ENCODE measurements around the gene LRP1.

The LRP1 gene

DNA sequence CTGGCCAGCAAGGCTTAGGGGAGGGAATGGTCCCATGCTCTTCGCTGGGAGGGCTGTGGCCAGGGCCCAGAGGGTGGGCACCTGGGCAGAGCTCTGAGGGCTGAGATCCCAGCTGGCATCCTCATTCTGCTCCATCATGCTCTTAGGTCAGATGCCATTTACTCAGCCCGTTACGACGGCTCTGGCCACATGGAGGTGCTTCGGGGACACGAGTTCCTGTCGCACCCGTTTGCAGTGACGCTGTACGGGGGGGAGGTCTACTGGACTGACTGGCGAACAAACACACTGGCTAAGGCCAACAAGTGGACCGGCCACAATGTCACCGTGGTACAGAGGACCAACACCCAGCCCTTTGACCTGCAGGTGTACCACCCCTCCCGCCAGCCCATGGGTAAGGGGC, 49.9 kb downstream of the LRP1 start:
- DNase-seq, result no peak

DNA sequence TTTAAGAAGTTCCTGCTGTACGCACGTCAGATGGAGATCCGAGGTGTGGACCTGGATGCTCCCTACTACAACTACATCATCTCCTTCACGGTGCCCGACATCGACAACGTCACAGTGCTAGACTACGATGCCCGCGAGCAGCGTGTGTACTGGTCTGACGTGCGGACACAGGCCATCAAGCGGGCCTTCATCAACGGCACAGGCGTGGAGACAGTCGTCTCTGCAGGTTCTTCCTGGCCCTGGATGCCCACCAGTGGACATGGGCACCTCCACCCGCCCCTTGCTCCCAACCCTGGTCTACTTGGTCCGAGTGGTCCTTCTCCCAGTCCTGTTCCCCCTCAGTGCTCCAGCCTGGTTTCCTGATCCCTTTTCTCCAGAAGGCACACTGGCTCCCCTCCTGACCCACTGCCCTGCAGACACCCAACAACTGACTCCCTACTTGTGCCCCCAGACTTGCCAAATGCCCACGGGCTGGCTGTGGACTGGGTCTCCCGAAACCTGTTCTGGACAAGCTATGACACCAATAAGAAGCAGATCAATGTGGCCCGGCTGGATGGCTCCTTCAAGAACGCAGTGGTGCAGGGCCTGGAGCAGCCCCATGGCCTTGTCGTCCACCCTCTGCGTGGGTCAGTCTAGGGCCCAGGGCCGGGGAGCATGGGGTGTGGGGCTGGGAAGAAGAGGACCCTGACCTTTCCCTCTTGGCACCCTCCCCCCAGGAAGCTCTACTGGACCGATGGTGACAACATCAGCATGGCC, 51.2 kb downstream of the LRP1 start:
- no peak for DNase-seq

DNA sequence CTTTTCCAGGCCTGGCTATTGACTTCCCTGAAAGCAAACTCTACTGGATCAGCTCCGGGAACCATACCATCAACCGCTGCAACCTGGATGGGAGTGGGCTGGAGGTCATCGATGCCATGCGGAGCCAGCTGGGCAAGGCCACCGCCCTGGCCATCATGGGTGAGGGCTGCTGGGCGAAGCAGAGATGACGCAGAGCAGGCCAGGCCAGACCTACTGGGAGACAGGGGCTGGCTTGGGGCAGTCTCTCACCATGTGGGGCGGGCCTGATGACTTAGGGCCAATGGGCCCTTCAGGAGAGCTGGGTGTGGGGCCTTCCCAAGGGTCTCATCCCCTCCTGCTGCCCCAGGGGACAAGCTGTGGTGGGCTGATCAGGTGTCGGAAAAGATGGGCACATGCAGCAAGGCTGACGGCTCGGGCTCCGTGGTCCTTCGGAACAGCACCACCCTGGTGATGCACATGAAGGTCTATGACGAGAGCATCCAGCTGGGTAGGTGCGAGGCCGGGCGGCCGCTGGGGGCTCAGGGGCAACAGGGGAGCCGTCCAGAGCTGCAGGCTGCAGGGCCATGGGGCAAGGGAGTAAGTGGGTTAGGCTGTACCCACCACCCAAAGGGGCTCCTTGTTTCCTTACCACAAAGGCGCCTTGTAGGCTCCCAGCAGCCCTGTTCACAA, 52.2 kb downstream of the LRP1 start:
- DNase-seq, result no peak

DNA sequence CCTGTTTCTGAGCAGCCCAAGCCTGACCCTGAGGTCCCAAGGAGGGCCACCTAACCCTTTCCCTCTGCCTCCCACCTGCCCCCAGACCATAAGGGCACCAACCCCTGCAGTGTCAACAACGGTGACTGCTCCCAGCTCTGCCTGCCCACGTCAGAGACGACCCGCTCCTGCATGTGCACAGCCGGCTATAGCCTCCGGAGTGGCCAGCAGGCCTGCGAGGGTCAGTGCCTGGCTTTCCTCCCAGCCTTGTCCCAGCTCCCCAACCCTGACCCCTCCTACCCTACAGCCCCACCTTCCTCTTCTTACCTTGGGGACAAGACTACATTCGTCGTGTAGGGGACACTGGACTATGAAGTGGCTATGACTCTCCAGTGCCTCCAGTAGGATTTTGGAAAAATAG, 52.8 kb downstream of the LRP1 start:
- no peak for DNase-seq

DNA sequence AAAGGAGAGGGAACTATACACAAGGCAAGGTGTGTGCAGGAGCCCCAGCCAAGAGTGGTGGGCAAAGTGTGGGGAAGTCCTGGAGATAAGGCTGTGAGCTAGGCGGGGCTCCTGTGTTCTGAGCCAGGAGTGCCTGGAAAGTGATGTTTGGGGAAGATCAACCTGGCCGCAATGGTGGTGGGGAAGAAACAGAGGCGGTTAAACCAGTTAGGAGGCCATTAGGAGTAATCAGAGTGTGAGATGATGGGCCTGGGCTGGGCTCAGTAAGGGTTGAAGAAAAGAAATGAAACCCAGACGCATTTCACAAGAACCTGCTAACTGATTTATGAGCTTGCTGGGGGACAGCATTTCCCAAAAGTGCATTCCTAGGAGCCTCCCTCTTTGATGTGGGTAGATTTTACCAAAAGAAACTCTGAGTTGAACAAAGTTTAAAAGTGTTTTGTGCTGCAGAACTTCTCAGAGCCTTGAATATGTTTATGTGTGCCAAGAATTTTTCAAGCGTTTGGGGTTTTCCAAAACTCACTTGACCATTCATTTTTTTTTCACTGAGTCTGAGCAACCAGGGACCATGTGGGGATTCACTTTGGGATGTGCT, 53.4 kb downstream of the LRP1 start:
- no peak for DNase-seq

DNA sequence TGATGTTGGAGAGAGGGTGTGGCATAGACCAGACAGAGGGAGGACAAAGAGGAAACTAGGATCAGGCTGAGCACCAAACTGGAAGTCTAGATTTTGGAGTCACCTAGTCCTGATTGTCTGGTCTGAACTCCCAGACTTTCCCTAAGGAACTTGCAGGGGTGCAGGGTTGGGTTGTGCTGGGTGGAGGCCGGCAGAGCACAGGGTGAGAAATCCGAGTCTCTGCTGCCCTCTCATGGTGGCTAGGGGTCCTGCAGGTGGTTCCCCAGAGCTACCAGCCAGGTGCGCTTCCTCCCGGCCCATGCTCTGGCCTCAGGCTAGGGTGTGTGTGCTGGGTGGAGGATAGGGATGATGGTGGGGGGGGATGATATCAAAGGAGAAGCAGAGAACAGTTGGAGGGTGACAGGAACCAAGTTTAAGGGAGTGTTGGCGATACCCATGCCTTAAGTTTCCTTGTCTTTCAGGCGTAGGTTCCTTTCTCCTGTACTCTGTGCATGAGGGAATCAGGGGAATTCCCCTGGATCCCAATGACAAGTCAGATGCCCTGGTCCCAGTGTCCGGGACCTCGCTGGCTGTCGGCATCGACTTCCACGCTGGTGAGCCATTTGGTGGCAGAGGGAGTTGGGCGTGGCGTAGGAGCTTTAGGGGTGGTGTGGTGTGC, 54.8 kb downstream of the LRP1 start:
- peak; percentile 83 for DNase-seq

DNA sequence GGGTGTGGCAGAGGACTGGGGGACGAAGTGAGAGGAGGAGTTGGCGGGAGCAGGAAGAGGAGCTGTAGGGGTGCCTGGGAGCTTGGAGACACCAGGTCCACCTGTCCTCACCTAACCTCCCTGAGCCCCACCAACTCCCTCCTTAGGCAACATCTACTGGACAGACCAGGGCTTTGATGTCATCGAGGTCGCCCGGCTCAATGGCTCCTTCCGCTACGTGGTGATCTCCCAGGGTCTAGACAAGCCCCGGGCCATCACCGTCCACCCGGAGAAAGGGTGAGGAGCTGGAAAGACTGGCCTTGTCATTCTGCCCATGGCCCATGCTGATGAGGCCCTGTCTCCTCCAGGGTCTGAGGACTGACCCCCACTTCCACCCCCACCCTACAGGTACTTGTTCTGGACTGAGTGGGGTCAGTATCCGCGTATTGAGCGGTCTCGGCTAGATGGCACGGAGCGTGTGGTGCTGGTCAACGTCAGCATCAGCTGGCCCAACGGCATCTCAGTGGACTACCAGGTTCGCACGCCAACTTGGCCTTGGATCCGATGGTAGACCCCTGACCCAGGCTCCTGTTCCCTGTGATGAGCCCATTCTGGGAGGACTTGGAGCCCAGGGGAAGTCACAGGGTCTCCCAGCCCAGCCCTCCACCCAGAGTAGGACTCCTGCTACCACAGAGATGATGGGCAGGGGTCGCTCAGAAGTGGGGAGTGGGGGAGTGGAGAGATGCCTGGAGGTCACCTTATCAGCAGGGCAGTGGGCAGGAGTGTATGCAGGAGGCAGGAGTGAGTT, 55.8 kb downstream of the LRP1 start:
- DNase-seq, result no peak

DNA sequence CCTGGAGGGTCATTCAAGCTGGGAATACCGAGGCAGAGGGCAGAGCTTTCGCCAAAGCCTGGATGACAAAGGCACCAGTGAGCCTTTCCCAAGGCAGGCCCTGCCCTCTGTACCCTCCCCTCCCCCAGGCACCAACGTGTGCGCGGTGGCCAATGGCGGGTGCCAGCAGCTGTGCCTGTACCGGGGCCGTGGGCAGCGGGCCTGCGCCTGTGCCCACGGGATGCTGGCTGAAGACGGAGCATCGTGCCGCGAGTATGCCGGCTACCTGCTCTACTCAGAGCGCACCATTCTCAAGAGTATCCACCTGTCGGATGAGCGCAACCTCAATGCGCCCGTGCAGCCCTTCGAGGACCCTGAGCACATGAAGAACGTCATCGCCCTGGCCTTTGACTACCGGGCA, 57.1 kb downstream of the LRP1 start:
- no peak for DNase-seq

DNA sequence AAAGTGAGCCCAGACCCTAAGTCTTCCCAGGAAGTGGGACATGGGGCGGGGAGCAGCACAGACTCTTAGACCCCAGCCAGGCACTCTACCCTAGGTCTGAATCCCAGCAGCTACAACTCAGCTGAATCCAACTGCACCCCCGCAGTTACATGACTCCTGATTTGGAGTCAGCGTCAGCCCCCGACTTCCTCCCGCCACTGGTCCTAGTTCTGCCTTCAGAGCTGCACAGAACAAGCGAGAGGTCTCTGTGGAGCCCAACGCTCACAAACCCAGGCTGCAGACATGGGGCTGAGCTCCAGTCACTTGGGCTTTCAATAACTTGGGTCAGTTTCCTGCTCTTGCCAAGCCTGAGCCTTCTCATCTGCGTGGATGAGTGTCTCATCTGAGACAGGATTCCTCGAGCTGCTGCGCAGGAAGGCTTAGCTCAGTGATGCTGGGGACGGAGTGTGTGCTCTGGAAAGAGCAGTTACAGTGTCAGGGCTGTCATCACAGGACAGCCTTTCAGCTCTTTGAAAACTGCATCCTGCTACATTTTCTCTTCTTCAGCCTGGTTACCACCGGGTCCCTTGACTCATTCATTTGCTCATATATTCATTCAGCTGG, 57.7 kb downstream of the LRP1 start:
- DNase-seq, result no peak

DNA sequence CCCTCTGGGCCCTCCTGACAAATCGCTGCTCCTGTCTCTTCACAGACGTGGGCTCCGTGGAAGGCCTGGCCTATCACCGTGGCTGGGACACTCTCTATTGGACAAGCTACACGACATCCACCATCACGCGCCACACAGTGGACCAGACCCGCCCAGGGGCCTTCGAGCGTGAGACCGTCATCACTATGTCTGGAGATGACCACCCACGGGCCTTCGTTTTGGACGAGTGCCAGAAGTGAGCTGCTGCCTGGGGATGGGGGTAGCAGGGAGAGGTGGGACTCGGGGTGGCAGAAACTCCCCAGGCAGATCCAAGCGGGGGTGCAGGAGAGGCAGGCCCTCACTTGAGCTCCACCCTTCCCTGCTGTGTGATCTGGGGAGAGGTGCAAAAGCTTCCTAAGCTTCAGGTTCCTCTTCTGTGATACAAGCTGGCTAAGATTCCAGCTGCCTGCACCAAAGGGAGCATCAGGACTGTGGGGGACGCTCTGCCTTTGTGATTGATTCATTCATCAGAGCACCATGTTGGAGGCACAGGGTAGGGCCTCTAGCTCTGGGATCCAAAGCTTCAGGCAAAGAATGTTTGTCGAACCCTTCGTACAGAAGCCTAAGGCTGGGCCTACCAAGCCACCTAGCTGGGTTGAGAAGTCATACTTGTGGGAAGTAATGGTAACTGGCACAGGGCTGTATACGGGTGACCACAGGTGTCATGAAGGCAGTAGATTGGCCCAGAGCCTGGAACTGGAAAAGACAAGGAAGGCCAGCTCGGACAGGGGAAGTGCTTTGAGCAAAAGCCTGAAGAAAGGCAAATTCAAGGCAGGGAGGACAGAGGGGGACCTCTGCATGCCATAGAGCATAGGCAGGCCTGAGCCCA, 59.2 kb downstream of the LRP1 start:
- DNase-seq, result no peak

DNA sequence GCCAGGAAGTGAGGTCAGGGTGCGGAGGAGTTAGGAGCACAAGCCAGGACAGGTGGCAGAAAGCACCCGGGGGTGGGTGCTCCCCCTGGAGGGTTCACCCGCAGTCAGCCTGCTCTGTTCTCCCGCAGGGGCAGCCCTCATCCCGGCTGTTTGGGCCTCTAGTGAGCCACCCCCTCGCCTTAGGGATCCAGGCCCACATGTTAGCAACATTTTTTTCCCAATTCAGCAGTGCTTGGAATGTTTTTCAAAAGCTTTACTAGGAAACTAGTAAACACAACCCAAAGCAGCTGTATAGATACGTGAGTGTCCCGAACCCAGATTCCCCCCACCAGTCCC, 59.8 kb downstream of the LRP1 start:
- no peak for DNase-seq

DNA sequence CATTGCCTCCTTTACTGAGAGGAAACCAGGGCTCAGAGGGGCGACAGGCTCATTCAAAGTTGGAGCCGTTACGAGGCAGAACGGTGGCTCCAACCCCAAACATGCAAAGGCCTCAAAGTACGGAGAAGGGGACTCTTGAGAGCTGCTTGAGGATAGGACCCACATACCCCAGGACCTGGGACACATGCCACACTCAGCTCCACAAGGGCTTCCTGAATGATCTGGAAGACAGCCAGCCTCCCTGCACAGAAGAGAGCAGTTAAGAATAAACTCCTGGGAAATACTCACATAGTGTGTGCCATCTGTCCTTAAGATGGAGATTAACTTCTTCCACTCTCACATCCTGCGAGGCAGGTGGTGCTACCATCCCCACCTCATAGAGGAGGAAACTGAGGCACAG, 61.8 kb downstream of the LRP1 start:
- peak; percentile 47 for DNase-seq

DNA sequence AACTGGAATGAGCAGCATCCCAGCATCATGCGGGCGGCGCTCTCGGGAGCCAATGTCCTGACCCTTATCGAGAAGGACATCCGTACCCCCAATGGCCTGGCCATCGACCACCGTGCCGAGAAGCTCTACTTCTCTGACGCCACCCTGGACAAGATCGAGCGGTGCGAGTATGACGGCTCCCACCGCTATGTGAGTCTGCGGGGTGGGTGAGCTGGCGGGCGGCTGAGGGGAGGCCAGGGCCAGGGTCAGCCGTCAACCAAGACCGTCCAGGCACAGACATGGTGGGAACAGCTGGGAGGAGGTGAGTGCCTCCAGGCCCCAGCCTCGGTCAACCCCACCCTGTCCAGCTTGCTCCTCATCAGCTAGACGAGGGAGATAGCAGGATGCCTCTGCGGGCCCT, 62.5 kb downstream of the LRP1 start:
- DNase-seq, result no peak

DNA sequence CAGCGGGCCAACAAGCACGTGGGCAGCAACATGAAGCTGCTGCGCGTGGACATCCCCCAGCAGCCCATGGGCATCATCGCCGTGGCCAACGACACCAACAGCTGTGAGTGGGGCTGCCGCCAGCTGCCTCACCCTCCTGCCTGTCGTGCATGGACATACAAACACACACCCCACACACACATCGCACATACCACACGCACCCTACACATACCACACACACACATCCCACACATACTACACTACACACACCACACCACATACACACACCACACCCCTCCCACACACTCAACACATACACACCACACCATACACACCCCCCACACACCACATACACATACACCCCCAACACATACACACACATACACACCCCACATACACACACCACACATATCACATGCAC, 63.1 kb downstream of the LRP1 start:
- no peak for DNase-seq

DNA sequence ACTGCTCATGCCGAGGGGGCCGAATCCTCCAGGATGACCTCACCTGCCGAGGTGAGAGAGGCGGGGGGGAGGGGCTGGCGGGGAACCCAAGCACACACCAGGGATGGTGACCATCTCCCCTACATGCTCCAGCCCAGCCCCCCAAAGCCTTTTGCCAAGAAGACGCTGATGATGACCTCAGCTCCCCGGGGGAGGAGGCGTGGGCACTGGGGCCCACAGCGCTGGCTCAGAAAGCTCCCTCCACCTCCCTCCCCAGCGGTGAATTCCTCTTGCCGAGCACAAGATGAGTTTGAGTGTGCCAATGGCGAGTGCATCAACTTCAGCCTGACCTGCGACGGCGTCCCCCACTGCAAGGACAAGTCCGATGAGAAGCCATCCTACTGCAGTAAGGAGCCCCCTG, 64.6 kb downstream of the LRP1 start:
- DNase-seq, result no peak

DNA sequence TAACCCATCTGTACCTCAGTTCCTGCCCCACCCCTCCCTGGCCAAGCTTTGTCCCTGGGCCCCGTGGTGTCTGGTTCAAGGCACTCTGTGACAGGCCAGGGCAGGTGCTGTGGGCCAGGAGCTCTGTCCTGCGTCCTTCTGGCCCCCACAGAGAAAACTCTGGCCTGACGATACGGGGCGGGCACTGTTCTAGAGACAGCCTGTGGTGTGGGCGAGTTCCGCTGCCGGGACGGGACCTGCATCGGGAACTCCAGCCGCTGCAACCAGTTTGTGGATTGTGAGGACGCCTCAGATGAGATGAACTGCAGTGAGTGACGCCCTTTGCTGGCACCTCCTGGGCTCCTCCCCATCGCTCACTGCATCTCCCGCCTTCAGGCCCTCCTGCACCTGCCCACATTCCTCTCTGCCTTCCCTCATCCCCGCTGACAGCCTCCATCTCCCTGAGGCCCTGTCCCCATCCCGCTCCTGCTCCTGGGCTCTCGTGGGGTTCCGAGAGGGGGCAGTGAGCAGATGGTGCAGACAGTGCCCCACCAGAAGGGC, 65.5 kb downstream of the LRP1 start:
- DNase-seq, result no peak

DNA sequence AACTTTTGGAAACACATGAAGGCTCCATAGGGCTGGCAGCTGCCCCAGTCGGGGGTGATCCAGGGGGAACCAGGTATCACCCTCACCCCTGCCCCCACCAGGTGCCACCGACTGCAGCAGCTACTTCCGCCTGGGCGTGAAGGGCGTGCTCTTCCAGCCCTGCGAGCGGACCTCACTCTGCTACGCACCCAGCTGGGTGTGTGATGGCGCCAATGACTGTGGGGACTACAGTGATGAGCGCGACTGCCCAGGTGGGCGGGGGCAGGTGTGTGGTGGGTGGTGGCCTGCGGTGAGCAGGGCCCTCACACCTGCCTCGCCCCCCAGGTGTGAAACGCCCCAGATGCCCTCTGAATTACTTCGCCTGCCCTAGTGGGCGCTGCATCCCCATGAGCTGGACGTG, 66.0 kb downstream of the LRP1 start:
- DNase-seq, result no peak

DNA sequence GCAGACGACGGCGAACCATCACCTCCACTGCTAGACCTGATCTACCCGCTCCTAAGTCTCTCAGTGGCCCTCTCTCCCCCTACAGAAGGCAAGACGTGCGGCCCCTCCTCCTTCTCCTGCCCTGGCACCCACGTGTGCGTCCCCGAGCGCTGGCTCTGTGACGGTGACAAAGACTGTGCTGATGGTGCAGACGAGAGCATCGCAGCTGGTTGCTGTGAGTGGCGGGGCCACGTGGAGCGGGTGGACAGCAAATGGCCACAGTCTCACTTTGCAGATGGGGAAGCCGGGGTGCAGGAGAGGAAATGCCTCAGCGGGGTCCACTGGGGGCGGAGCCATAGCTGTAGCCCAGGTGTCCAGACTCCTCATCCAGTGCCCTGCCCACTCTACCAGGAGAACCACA, 66.9 kb downstream of the LRP1 start:
- no peak for DNase-seq

DNA sequence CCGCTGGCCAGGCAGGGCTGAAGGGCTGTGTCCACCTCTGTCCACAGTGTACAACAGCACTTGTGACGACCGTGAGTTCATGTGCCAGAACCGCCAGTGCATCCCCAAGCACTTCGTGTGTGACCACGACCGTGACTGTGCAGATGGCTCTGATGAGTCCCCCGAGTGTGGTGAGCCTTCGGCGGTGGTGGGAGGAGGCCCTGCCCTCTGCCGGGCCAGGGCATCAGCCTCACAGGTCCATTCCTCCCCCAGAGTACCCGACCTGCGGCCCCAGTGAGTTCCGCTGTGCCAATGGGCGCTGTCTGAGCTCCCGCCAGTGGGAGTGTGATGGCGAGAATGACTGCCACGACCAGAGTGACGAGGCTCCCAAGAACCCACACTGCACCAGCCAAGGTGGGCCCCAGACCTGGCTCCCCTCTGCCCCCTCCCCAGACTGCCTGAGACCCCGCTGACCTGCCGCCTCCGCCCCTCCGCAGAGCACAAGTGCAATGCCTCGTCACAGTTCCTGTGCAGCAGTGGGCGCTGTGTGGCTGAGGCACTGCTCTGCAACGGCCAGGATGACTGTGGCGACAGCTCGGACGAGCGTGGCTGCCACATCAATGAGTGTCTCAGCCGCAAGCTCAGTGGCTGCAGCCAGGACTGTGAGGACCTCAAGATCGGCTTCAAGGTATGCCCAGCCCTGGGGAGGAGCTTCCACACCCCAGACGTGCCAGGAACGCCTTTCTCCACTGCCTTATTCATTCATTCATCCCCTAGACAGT, 67.5 kb downstream of the LRP1 start:
- no peak for DNase-seq

DNA sequence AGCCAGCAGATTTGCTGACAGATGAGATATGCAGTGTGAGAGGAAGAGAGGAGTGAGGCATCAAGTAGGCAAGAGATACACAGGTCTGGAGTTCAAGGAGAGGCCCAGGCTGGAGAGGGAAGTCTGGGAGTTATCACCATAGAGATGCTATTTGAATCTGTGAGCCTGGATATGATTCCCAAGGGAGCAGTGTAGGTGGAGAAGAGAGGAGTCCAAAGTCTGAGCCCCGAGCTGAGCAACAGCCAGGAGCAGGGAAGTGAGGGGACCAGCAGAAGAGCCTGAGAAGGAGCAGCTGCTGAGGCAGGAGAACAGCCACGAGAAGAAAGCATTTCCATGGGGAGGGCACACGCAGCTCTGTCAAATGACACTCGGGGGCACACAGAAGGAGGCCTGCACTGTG, 68.2 kb downstream of the LRP1 start:
- DNase-seq, result peak; percentile 35

DNA sequence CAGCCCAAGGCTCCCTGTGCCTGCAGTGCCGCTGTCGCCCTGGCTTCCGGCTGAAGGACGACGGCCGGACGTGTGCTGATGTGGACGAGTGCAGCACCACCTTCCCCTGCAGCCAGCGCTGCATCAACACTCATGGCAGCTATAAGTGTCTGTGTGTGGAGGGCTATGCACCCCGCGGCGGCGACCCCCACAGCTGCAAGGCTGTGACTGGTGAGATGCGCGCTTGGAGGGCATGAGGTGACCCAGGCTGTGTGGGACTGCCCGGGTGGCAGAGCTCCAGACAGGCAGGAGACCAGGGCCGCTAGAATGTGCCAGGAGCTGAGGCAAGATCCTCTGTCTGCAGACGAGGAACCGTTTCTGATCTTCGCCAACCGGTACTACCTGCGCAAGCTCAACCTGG, 68.7 kb downstream of the LRP1 start:
- DNase-seq, result no peak
